Fibroblast of lung (primary cell): Measurements from ENCODE around the gene TICRR. TPM values are rescaled to one million over a fixed set of nuclear protein-coding genes. Genes with fewer than 3 reads are reported as not detected.

Experiments
- DNase-seq, 2 donors: peaks; one replicate each; pipeline versions ENCODE4 v3.0.0 to v3.0.0-alpha.2; 2010; ENCODE audit warnings: low read depth in 2 of 2
- H2AFZ ChIP-seq: 2 replicates; pipeline ENCODE4 v1.5.1; 2012; ENCODE audit warnings: low read length, control low read depth, inconsistent platforms
- H3K27ac ChIP-seq: 2 replicates; pipeline ENCODE4 v1.5.1; 2011; ENCODE audit warnings: low read length, control low read depth; ENCODE audit not compliant: insufficient read depth
- H3K27me3 ChIP-seq: 2 replicates; pipeline ENCODE4 v1.5.1; 2011; ENCODE audit warnings: mild to moderate bottlenecking, low read length; ENCODE audit not compliant: control insufficient read depth, insufficient read depth
- H3K36me3 ChIP-seq: 2 replicates; pipeline ENCODE4 v1.5.1; 2011; ENCODE audit warnings: low read length; ENCODE audit not compliant: control insufficient read depth, insufficient read depth
- H3K4me1 ChIP-seq: 2 replicates; pipeline ENCODE4 v1.5.1; 2011; ENCODE audit warnings: low read length; ENCODE audit not compliant: control insufficient read depth, insufficient read depth; ENCODE audit errors: extremely low read depth
- H3K4me2 ChIP-seq: 2 replicates; pipeline ENCODE4 v1.5.1; 2011; ENCODE audit warnings: low read length, control low read depth; ENCODE audit not compliant: insufficient read depth; ENCODE audit errors: extremely low read depth
- H3K4me3 ChIP-seq, 4 experiments: fragments of 200-600 bp in 1 of 4; sonication (generic) in 1 of 4; replicated peaks in 1 of 4; 2 replicates each; pipeline ENCODE4 v1.5.1; 2011 to 2016; ENCODE audit warnings: low read length in 4 of 4, low read depth in 3 of 4, mild to moderate bottlenecking in 3 of 4, control low read depth in 2 of 4, inconsistent platforms in 1 of 4, mixed read lengths in 1 of 4; ENCODE audit not compliant: insufficient read depth in 1 of 4; ENCODE audit errors: control extremely low read depth in 1 of 4
- H3K79me2 ChIP-seq: 2 replicates; pipeline ENCODE4 v1.5.1; 2012; ENCODE audit warnings: mild to moderate bottlenecking, low read length, inconsistent platforms; ENCODE audit not compliant: control insufficient read depth, insufficient read depth
- H3K9ac ChIP-seq: 2 replicates; pipeline ENCODE4 v1.5.1; 2011; ENCODE audit warnings: mild to moderate bottlenecking, low read length, control low read depth; ENCODE audit not compliant: insufficient read depth
- H3K9me3 ChIP-seq: 2 replicates; pipeline ENCODE4 v1.5.1; 2012; ENCODE audit warnings: low read depth, low read length; ENCODE audit not compliant: control insufficient read depth, insufficient read depth
- H4K20me1 ChIP-seq: 2 replicates; pipeline ENCODE4 v1.5.1; 2011; ENCODE audit warnings: low read length; ENCODE audit not compliant: control insufficient read depth, insufficient read depth; ENCODE audit errors: extremely low read depth
- CTCF ChIP-seq, 2 donors: IDR thresholded peaks in 1 of 2; conservative IDR thresholded peaks in 1 of 2; 1 replicate in 1 of 2; 2 replicates in 1 of 2; pipeline ENCODE4 v1.5.1; 2011 to 2012; ENCODE audit warnings: low read length in 2 of 2, control low read depth in 1 of 2, inconsistent platforms in 1 of 2, low read depth in 1 of 2, mild to moderate bottlenecking in 1 of 2
- EZH2 ChIP-seq: IDR thresholded peaks from 2 replicates; pipeline ENCODE4 v1.5.1; 2012; ENCODE audit warnings: low read length, control low read depth, mild to moderate bottlenecking; ENCODE audit errors: missing control alignments
- polyA plus RNA-seq, 2 donors: library from polyadenylated mRNA; depleted of rRNA in 1 of 2; stranded (reverse) in 1 of 2; unstranded in 1 of 2; fragments of >200 nt; gene quantifications; 2 replicates each; pipeline ENCODE4 v1.2.1, GENCODE V29; 2011 to 2012; ENCODE audit warnings: missing spikeins in 1 of 2
- total RNA-seq: library from RNA; depleted of rRNA; stranded (reverse); fragments of >200 nt; gene quantifications from 2 replicates; pipeline ENCODE4 v1.2.1, GENCODE V29; 2014

The TICRR gene
- total and polyA plus RNA-seq, 2 donors (not counting 1 experiment from before 2014, with no cell fraction given) = 1.2 to 1.6 TPM

DNA sequence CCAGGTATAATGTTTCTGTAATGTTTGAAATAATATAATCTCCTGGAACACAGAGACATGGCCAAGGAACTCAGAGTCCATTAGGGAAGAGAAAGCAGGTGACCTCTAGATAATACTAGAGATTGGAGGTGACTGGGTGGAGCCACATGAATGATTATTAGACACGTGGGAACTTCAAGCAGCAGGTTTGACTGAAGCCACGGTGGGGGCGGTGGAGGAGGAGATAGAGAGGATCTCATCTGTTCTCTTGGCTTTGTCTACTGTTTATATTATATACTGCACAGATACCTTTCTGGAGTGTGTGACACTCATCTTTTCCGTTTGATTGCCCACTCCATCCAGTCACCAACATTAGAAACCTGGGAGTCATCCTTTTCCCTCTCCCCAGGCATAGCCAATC, 46.3 kb downstream of the TICRR start:
- Histone ChIP-seq H3K4me2 (no peak overlapping the region), H3K36me3 (peaks cover 19% of the 10 kb centered on the region), H3K79me2 (no peaks in the 10 kb centered on the region), H2AFZ (no peak overlapping the region), H3K4me3 (no peak overlapping the region), H3K9ac (no peak overlapping the region), H3K27ac (no peak overlapping the region), H3K9me3 (no peaks in the 10 kb centered on the region), H4K20me1 (no peaks in the 10 kb centered on the region), H3K4me1 (no peaks in the 10 kb centered on the region), H3K27me3 (no peaks in the 10 kb centered on the region)
- TF ChIP-seq CTCF (conservative IDR thresholded peaks at IDR 0.05 in 1 of 2, IDR thresholded peaks at IDR 0.05 in 1 of 2; ENCODE audit: low read depth in 1 of 2, low read length in 2 of 2) = no peak
- DNase-seq = no peak

- H4K20me1 ChIP-seq = no peaks in the 10 kb centered on the region
- H3K27me3 ChIP-seq = no peaks in the 10 kb centered on the region
- no peaks in the 10 kb centered on the region for H3K79me2 ChIP-seq
- no peak overlapping the region for H3K27ac ChIP-seq
- no peak overlapping the region for H2AFZ ChIP-seq
- H3K9ac ChIP-seq = no peak overlapping the region
- DNase-seq = no peak
- H3K36me3 ChIP-seq = peaks cover 21% of the 10 kb centered on the region
- TF ChIP-seq EZH2 = no peak
- TF ChIP-seq CTCF (conservative IDR thresholded peaks at IDR 0.05 in 1 of 2, IDR thresholded peaks at IDR 0.05 in 1 of 2; ENCODE audit: low read depth in 1 of 2, low read length in 2 of 2) = no peak
- H3K4me2 ChIP-seq = no peak overlapping the region
- H3K4me3 ChIP-seq = no peak overlapping the region
- H3K4me1 ChIP-seq = no peaks in the 10 kb centered on the region
- H3K9me3 ChIP-seq = no peaks in the 10 kb centered on the region
These were observed 47.9 kb downstream of the TICRR start for GRCh38 chr15:89623165-89623564.

- Histone ChIP-seq H3K36me3 (peaks cover 28% of the 10 kb centered on the region), H4K20me1 (no peaks in the 10 kb centered on the region), H3K27ac (no peak overlapping the region), H3K9ac (no peak overlapping the region), H3K27me3 (no peaks in the 10 kb centered on the region), H3K9me3 (no peaks in the 10 kb centered on the region), H2AFZ (no peak overlapping the region), H3K4me3 (no peak overlapping the region), H3K4me1 (no peaks in the 10 kb centered on the region), H3K4me2 (no peak overlapping the region), H3K79me2 (no peaks in the 10 kb centered on the region)
- DNase-seq = no peak
- TF ChIP-seq CTCF (conservative IDR thresholded peaks at IDR 0.05 in 1 of 2, IDR thresholded peaks at IDR 0.05 in 1 of 2; ENCODE audit: low read depth in 1 of 2, low read length in 2 of 2) (no peak), EZH2 (no peak)
These were observed 50.4 kb downstream of the TICRR start for GRCh38 chr15:89625716-89626115.
